HG02642 (cell line): Measurements from ENCODE around the gene HEPN1.

Source experiments
- ATAC-seq: cut with Tn5 transposase; IDR thresholded peaks from one replicate; pipeline ENCODE4 v1.9.1; 2021; ENCODE audit warnings: mild to moderate bottlenecking; ENCODE audit not compliant: unreplicated experiment, poor library complexity

HEPN1 gene

DNA sequence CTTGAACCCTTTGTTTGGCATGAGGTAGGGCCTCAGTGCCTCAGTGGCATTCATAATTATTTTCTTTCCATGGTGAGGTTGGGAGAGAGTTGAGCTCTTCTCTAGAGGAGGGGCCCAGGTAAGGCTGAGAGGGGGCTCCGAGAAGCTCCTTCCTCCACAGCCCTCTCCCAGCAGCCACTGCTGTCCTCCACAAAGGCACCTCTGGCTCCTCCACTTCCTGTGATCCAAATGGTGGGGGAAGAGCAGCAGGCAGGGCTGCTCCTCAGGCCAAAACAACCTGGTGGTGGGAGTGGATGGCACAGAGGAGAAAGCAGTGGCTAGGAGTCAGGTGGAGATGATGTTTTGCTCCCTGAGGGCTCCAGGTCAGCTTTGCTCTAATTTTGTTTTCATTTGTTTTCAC lies 34.7 kb upstream of the HEPN1 start:
- ATAC-seq, result no peak

DNA sequence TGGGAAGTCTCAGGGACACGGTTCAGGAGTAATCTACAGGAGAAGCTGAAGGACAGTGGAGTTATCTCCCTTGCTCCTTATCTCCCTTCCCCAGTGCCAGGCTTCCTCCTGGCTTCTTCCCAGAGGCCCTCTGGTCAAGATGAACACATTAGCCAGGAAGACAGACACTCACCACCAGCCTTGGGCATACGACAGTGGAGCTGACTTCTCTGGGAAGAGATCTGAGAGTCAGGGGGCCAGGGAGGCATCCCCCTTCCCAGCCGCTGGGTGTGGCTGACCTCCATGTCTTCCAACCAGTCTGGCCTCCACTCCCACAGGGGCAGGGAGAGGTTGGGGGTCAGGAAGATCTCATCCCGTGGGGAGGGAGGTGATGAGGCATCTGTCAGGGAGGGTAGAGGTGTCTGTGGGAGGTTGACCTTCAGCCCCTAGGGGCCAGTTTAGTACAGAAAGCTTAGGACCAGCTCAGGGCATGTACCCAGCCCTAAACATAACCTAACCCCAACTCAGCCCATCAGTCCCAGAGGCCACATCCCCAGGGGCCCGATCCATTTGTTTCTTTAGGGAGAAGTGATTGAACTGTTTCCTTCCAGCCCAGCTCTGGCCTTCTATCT lies 34.1 kb upstream of the HEPN1 start:
- ATAC-seq, result no peak

DNA sequence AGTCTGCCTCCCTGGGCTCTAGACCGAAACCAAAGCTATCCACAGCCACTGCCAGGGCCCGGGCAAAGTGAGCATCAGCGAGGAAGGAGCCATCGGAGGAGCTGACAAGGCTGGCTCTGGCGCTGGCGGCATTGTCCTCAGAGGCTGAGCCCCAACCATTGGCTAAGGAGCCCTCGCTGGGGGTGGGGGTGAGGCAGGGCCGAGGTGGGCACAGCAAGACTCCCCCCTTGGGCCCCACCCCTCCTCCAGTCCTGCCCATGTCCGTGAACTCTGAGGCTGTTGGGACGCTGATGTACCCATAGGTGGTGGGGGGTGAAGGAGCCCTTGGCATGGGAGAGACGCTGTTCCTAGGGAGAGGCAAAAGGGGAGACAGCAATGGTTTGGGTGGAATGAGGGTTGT lies 32.6 kb upstream of the HEPN1 start:
- no peak for ATAC-seq

DNA sequence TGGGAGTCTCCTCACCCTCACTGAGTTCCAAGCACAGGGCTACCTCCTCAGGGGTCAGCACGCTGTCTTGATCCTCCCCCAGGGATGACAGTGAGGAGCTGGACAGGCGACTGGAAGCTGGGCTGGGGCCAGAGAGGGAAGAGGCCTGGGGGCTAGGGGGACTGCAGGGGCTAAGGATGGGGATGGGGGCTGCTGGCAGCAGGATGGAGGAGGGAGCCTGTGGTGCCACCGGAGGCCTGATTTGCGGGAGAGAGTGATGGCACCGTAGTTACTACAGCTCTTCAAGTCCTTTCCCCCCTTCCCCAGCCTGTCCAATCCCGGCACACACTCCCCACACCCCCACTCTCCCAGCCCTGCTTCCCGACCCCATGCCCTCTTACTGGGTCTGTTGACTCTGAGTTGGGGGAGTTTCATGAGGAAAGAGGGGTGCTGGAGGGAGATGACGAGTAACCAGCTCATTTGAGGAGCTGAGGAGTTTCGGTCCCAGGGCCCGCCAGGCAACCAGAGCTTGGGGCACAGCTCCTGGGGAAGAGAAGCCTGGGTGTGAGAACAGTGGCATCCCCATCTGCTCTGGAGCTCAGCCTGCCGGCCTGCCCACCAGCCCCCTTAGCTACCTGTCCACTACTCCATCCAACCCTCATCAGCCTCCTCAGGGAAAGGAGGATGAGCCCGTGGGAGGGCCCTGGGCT lies 31.9 kb upstream of the HEPN1 start:
- no peak for ATAC-seq

DNA sequence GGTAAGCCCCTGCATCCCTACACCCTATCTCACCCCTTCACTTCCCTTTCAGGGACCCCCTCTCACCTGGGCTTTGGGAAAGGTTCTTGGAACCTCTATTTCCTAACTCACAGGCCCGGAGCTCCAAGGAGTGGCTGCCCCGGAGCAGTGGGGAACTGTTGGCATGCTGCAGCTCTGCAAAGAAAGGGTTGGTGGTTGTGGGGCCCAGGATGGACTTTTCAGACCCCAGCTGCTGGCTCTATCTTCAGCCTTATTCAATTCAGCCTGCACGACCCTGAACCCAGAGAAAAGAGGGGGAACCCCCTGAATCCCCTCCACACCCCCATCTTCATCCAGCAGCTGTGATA lies 31.4 kb upstream of the HEPN1 start:
- no peak for ATAC-seq

DNA sequence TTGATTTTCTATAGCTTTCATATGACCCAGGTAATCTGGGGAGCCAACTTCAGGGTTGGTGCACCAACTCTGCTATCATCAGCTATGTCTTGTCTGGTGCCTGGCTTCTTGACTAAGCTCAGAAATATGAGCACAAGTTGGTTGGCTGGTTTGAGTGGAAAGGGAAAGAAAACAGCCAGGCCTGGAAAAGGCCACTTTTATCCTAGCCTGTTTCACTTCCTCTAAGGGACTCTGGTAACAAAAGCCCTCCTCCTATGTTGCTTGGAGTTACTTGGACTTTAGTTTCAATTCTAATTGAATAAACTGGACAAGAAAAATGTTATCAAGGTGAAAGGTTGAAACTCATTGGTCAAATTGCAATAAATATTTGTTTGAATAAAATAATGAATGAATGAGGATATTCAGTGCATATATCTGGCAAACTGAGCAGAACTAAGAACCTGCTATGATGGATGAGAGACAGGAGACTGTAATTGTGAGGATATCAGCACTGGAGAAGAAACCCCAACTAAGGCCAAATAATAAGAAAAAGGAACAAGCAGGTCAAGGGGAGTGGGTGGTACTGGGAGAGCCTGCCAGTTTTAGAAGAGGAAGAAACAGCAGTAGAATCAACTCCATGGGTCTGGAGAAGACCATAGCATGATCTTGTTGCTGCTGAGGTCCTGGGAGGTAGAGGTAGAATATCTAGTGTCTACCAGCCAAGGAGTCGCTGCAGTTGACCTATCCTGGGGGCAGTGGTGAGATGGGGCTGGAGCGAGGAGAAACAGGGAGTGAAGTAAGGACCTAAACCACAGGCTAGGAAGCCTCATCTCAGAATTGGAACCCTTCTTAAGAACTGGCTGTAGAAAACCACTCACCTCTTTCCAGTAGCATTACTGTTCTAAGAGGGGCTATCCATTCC lies 29.6 kb upstream of the HEPN1 start:
- ATAC-seq, result no peak

DNA sequence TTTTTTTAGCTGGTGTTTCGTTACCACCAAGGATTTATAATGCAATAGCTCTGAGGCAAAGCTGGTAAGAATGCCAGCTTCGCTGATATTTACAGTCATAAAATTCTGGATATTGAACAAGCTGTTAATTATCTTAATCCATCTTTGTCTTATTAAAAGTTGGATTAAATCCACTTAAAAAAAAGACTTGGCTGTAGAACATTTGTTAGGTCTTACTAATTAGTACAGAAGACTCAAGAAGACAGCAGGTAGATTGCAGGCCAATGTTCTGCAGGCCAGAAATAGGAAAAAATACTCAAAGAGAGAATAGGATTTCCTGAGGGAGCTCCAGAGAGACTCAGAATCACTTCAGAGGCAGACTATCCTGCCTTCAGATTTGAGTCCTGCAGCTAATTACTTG lies 28.9 kb upstream of the HEPN1 start:
- no peak for ATAC-seq

DNA sequence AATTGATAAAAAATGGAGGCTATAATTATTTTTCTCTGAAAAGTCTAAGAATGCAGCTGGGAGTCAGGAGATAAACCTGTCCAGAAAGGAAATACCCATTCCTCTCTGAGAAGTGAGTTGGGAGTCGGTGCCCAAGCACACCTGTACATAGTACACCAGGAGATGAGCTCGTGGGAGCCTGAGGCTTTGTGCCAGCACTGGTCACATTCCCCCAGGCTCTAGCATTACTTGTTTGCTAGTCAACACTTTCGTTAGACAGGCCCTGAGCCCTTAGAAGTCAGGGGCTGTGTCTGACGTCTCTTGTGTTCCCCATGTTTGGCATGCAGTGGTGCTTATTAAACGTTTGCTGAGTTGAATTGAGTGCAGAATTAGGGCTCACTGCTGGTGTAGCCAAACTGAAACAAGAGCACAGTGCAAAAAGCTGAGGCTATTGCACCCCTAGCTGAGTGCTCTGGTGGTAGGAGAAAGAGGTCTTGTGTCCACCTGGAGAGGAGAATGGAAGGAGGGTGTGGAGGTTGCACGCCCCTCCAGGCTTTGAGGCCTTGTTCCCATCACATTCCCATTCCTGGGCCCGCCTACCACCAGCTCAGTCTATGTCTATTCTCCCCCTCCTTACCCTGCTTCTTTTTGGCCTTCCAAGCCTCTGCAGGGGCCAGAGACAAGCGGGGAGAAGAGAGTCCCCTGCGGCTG lies 28.2 kb upstream of the HEPN1 start:
- no peak for ATAC-seq

DNA sequence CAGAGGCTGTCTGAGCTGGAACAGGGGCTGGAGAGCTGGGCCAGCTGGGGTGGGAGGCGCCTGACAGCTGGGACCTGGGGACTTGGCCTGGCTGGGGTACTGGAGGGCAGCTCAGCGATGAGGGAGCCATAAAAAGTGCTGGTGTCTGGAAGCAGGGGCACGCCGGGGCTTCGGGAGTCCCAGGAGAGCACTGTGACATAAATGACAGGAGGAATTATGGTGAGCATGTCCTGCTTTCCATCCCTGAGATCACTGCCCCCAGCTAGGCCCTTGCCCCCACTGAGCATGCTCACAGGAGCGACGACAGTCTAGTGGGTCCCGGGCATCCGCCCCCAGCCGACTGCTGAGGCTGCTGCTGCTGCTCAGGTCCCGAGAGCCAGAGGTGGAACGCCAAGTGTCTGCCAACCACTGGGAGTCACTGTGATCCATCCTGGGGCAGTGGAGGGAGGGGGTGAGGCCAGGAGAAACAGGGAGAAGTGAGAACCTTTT lies 27.6 kb upstream of the HEPN1 start:
- ATAC-seq, result no peak

DNA sequence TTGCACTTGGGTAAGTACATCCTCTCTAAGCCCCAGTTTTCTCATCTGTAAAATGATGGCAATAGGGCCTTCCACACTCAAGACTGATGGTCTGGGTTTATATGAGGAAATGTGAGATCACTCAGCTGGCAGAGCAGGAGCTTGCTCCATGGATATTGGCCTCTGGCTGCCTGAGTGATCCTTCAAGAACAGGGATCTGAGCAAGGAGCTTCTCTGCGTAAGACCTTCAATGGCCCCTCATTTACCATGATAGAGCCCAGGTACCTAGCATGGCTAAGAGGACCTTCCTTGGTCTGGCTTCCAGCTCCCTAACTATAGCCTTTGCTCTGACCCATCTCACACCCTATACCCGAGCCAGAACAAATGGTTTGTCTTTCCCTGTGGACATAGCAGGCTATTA lies 26.9 kb upstream of the HEPN1 start:
- ATAC-seq, result no peak

DNA sequence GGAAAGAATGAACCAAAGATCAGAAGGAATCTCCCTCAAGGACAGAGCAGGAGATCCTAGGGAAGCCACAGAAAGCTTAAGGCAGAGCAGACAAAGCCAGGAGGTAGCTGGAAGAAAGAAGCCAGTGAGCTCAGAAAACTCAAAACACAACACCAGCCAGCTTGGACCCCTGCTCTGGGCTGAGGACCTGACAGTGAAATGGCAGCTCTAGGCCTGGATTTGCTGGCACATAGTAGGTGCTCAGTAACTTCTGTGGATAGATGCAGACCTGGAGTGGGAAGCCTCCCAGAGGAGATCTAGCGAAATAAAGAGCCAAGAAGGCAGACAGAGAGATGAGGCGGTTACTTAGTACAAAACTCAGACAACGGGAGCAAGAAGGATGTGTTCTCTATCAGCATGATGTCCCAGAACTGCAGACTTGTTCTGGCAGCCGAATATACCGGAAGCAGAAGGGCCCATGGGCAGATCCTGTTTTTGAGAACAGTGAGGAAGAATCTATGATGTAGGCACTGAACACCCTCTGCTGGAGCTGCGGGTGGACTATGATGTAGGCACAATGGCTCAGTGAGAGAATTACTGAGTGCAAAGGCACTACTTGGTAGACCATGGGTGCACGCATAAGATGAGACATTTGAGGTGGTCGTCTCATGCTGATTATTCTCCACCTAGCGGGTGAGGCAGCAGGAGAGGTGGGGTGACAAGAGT lies 26.1 kb upstream of the HEPN1 start:
- no peak for ATAC-seq

DNA sequence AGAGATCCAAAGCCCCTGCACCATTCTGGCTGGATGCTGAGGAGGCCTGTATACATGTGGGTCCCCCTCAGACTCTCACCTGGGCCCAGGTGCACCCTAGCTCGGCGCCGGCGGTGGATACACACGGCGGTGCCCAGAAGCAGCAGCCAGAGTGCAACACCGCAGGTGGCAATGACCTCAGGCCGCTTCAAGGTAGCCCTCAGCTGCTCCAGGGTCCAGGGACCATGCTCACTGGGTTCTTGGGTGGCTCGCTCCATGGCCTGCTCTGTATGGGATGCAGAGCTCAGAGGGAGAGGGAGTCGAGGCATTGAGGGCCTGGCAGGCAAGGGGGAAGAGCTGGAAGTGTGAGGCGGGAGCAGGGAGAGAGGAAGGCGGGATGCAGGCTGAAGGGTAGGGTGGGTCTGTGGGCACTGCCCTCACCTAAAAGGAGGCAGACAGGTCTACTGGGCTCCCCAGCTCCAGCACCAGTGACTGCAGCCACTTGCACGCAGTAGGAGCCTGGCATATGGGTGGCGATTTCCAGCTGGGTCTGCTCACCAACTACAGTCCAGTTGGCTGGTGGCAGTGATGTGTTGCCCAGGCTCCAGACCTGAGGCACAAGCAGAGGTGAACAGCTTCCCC lies 25.2 kb upstream of the HEPN1 start:
- ATAC-seq, result no peak

DNA sequence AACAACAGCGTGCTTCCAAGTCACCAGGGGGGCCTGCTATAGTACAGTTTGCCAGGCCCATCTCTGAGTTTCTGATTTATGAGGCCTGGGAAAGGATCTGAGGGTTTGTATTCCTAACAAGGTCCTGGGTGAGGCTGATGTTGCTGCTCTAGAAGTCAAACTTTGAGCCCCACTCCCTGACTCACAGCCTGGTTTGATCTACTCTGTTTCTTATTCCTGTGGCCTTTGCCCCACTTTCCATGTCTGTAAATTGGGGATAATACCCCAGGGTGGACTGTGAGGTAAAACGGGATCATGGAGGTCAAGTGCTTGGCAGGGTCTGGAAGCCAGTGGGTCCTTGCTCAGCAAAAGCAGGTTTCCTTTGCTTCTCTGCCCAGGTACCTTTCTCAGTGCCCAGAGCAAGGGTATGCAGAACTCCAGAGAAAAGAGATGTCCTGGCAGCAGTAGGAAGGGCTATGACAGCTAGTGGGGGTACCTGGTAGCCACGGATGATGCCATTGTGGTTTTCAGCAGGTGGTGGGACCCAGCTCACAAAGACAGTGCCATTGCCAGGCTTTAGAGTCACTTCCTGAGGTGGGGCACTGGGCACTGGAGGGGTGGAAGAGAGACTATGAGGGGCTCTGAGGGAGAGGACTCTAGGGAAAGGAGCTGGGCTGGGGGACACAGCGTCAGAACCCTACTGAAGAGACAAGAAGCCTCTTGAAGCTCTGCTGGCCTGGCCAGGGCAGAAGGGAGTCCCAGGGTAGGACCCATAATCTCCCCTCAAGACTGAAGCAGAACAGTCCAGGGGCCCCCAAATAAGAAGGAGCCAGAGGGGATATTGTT lies 24.2 kb upstream of the HEPN1 start:
- no peak for ATAC-seq

DNA sequence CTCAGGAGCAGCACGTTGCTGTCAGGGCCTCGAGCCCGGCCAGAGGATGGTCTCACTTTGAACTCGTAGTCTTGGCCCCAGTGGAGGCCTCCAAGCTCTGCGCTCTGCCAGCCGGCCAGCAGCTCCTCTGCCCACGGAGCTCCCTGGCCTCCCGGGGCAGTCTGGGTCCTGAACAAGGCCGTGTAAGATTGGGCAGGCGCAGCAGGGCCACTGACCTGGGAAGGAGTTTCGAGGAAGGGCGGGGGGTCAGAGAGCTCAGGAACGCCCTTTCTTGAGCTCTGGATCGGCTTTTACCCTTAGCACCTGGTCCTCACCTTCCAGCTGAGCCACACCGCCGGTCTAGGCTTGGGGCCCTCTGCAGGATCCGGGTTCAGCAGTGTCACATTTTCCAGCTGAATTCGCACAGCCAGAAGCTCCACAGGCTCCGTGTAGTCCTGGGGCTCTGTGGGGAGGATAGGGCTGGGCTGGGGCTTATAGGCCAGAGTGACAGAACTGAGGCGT lies 23.5 kb upstream of the HEPN1 start:
- no peak for ATAC-seq

DNA sequence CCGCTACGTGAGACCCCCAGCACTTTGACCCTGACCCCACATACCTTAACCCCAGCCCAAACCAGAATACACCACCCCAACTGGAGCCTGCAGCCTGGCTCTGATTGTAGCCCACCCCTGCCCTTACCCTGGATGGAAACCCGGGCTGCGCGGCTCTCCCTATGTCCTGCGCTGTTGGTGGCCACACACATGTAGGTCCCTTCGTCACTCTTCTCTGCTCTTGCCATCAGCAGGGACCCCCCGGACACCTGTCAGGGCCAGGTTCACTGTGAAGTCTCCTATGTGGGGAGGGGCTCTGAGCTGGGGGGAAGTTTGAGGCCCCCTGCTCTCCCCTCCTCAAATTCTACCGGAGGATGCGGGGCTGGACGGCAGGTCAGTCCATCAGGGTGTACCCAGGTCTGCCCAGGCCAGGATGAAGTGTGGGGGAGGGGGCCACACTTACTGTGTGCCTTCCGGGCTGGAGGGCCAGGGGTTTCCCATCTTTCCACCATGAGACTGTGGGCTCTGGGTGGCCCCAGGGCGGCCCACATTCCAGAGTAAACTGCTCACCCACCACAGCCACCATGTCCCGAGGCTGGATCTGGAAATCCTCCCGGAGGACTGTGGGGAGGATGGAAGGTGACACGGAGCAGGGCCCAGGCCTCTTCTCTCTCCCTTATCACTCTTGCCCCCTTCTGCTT lies 22.8 kb upstream of the HEPN1 start:
- no peak for ATAC-seq

DNA sequence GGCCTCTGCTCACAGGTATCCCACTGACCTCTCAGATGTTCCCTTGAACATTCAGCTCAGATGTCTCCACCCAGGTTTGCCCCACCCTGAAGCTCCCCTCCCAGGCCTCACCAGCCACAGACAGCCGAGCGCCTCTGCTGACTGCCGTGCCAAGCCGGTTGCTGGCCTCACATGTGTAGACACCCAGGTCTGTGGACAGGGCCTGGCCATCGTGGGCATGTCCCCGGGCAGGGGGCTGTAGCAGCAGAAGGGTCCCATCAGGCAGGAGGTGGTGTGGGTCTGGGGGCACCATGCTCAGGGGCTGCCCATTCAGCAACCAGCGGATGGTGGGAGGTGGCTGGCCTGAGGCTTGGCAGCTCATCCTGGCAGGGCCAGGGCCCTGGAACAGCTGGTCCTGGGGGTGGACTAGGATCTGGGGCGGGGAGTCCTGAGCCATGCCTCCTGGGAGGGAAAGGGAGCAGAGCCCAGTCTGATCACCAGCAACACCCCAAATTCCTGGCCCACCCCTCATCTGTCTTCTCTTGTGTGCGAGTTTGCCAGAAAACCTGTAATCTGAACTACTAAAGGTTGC lies 22.1 kb upstream of the HEPN1 start:
- no peak for ATAC-seq

DNA sequence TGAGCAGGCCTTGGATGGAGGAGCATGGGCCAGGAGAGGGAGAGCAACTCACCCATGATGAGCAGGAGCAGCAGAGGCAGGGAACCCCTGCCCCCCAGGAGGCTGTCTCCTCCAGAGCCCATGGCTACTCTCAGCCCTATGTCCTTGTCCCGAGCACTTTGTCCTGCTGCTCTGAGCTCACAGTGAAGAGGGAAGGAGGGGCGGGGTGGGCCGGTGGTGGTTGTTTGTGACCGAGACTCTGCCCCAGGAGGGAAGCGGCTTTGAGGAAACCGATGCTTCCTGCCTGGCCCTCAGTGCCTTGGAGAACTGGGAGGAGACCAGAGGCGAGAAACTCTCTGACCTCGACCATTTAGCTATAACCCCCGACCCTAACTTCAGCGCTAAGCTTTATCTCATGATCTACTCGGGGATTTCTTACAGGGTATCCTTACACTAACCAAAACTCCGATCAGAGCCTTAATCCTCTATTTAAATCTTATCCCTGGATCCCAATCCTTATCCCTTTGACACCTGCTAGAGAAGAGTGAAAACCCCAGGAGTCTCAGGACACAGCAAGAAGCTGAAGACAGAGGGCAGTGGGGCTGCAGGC lies 21.3 kb upstream of the HEPN1 start, which contains the start of gene ROBO4:
ROBO4 (minus strand) TSS at position 192 of the 589 bp plus-strand sequence; CDS start at position 122, 70 bp downstream.
- no peak for ATAC-seq
